ENCODE data around the gene CD82. TPM values are rescaled to one million over a fixed set of nuclear protein-coding genes. Genes with fewer than 3 reads are reported as not detected.

Gene CD82
- total RNA-seq, 1 experiment from 2014 or later = 114 TPM

GRCh38 chr11:44524346-44524745 lies 41.1 kb upstream of the CD82 start:
- Mint-ChIP-seq H3K27ac (ENCODE audit: low read depth, unreplicated experiment) (no peak overlapping the region), H3K27me3 (ENCODE audit: insufficient read depth, unreplicated experiment) (no peaks in the 10 kb centered on the region), H3K9me3 (ENCODE audit: unreplicated experiment) (no peaks in the 10 kb centered on the region), H3K4me1 (ENCODE audit: insufficient read depth, unreplicated experiment) (peaks cover 5% of the 10 kb centered on the region), H3K4me3 (ENCODE audit: unreplicated experiment) (no peak overlapping the region), H3K36me3 (ENCODE audit: insufficient read depth, unreplicated experiment) (no peaks in the 10 kb centered on the region)
- TF ChIP-seq CTCF (IDR thresholded peaks at IDR 0.05; ENCODE audit: unreplicated experiment) = no peak
- ChIA-PET POLR2A (no interaction called here), CTCF (interaction anchor here (0.7 to 4.4 kb wide), 7 partner anchors 12 to 561 kb away, joined by 3 to 15 read pairs (median 3); no protein-coding TSS in a partner anchor)
- no peak for DNase-seq (ENCODE audit: unreplicated experiment)
- intact Hi-C loops (cut with micrococcal nuclease) = no loop called here
- no TSS peak for BruUV-seq (replicated peaks)

GRCh38 chr11:44524751-44525201 lies 40.7 kb upstream of the CD82 start:
- Mint-ChIP-seq H3K4me3 (ENCODE audit: unreplicated experiment) (no peak overlapping the region), H3K27ac (ENCODE audit: low read depth, unreplicated experiment) (no peak overlapping the region), H3K27me3 (ENCODE audit: insufficient read depth, unreplicated experiment) (no peaks in the 10 kb centered on the region), H3K4me1 (ENCODE audit: insufficient read depth, unreplicated experiment) (peaks cover 6% of the 10 kb centered on the region), H3K36me3 (ENCODE audit: insufficient read depth, unreplicated experiment) (no peaks in the 10 kb centered on the region), H3K9me3 (ENCODE audit: unreplicated experiment) (no peaks in the 10 kb centered on the region)
- ChIA-PET CTCF (interaction anchor here (0.7 to 4.4 kb wide), 5 partner anchors 12 to 562 kb away, joined by 3 to 15 read pairs (median 8); no protein-coding TSS in a partner anchor), POLR2A (no interaction called here)
- BruUV-seq (replicated peaks) = no TSS peak
- DNase-seq (ENCODE audit: unreplicated experiment) = no peak
- intact Hi-C loops (cut with micrococcal nuclease) = no loop called here
- TF ChIP-seq CTCF (IDR thresholded peaks at IDR 0.05; ENCODE audit: unreplicated experiment) = no peak

GRCh38 chr11:44525473-44526252 lies 39.8 kb upstream of the CD82 start:
- H3K27ac Mint-ChIP-seq (ENCODE audit: low read depth, unreplicated experiment) = no peak overlapping the region
- CTCF ChIA-PET = interaction anchor here (0.6 to 4.4 kb wide), 6 partner anchors 11 to 764 kb away, joined by 3 to 15 read pairs (median 4); no protein-coding TSS in a partner anchor

More at GRCh38 chr11:44525473-44526252, 39.8 kb upstream of the CD82 start:
- H3K9me3 Mint-ChIP-seq (ENCODE audit: unreplicated experiment) = no peaks in the 10 kb centered on the region
- no peaks in the 10 kb centered on the region for H3K36me3 Mint-ChIP-seq (ENCODE audit: insufficient read depth, unreplicated experiment)
- intact Hi-C loops (cut with micrococcal nuclease) = no loop called here
- no peaks in the 10 kb centered on the region for H3K27me3 Mint-ChIP-seq (ENCODE audit: insufficient read depth, unreplicated experiment)
- no peak for DNase-seq (ENCODE audit: unreplicated experiment)
- no peak overlapping the region for H3K4me3 Mint-ChIP-seq (ENCODE audit: unreplicated experiment)
- POLR2A ChIA-PET = no interaction called here
- no peak for TF ChIP-seq CTCF (IDR thresholded peaks at IDR 0.05; ENCODE audit: unreplicated experiment)
- BruUV-seq (replicated peaks) = no TSS peak
- peaks cover 15% of the 10 kb centered on the region for H3K4me1 Mint-ChIP-seq (ENCODE audit: insufficient read depth, unreplicated experiment)
